Measurements from ENCODE around the gene FAM171A2. TPM values are rescaled to one million over a fixed set of nuclear protein-coding genes. Genes with fewer than 3 reads are reported as not detected.

Gene FAM171A2
- total and polyA plus RNA-seq, 2 of the 4 experiments (the other 2 are of a cell fraction), result 3.2 to 5.9 TPM

DNA sequence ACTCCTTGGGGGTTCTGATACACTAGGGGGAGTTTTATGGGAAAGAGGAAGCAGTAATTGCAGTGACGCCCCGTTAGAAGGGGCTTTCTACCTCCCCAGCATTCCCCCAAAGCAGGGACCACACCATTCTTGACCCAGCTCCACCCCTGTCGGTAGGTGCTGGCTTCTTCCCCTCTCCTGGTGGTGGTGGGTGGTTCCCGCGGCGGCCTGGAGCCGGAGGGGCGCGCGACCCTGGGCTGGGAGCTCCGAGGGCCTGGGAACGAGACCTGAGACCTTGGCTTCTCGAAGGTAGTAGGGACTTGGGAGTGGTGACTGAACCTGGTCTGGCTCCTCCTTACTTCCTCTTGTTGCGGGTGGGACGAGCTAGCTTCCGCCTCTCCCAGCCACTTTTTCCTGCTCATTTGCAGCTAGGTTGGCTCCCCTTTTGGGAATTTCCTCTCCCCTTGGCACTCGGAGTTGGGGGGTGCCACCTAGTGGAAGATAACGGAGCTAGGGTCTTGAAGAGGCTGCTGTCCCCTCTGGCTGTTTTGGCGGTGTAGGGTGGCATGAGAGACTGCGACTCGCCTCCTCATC is 18.1 kb downstream of the FAM171A2 start:
- H3K14ac ChIP-seq (replicated peaks; ENCODE audit: low read depth, low read length), result peak overlapping the region; percentile 44
- peaks cover 10% of the 10 kb centered on the region; the same call in 1 of the 2 replicates for H3K9me1 ChIP-seq (ENCODE audit: insufficient read depth, low read length)
- ATAC-seq (ENCODE audit: low read depth) (peak; percentile 18), DNase-seq (peak; percentile 59)
- no peak overlapping the region for H2BK15ac ChIP-seq (ENCODE audit: low read depth, low read length)
- WGBS, 2 experiments (ENCODE audit: extremely low coverage in 2 of 2, insufficient read length in 1 of 2), result no CpG with 5 or more reads among the region's 21 CpGs
- no peak overlapping the region for H2BK20ac ChIP-seq (ENCODE audit: low read depth, low read length)
- no peak overlapping the region for H4K91ac ChIP-seq (ENCODE audit: insufficient read depth, low read depth, low read length)
- H3K4ac ChIP-seq (ENCODE audit: low read depth, low read length), result peak overlapping the region; percentile 24; the same call in 1 of the 2 replicates
- peak overlapping the region; percentile 93 for H2AK9ac ChIP-seq (replicated peaks; ENCODE audit: low read depth, low read length, poor library complexity)
- no TSS peak for BruUV-seq (replicated peaks)
- H3K18ac ChIP-seq (ENCODE audit: low read depth, low read length), result no peak overlapping the region
- H3K56ac ChIP-seq (ENCODE audit: extremely low read depth, insufficient read depth, low read length), result 0 out of 2 replicates have a peak overlapping the region, but pooled peaks have one; percentile 17
- peaks cover 5 to 27% of the 10 kb centered on the region in 2 experiments for H3K79me1 ChIP-seq (ENCODE audit: low read depth in 1 of 2, low read length in 2 of 2)
- peak overlapping the region; percentile 76 for H2AFZ ChIP-seq (replicated peaks; ENCODE audit: low read length, poor library complexity)
- intact Hi-C loops (cut with micrococcal nuclease), result loop anchor here (5.0 kb wide), 1 partner anchor 143 kb away; no protein-coding TSS in a partner anchor
- peak overlapping the region; percentile 74 for H3K4me2 ChIP-seq (ENCODE audit: low read depth, low read length)
- H4K5ac ChIP-seq (ENCODE audit: low read depth, low read length), result peak overlapping the region; percentile 6; the same call in 1 of the 2 replicates
- CTCF ChIA-PET, result interaction anchor here (0.5 to 1.5 kb wide), 9 partner anchors 12 to 177 kb away, joined by 3 to 4 read pairs (median 3); no protein-coding TSS in a partner anchor
- peak overlapping the region in 1 of 2 experiments; percentile 37; a peak in 1 of 4 replicates for H4K8ac ChIP-seq (ENCODE audit: low read depth in 2 of 2, low read length in 2 of 2)
- in situ Hi-C loops (cut with MboI; ENCODE audit: low sequenced_read_pairs), result no loop called here
- peak overlapping the region; percentile 72 for H3K9ac ChIP-seq (ENCODE audit: low read depth, low read length)
- H3K36me3 ChIP-seq (ENCODE audit: control insufficient read depth, insufficient read depth, low read length), result peaks cover 9% of the 10 kb centered on the region
- peak overlapping the region; percentile 7; the same call in 1 of the 2 replicates for H3K27ac ChIP-seq (ENCODE audit: insufficient read depth, low read length)
- H4K20me1 ChIP-seq (ENCODE audit: insufficient read depth, low read length), result peaks cover 11% of the 10 kb centered on the region; the same call in 1 of the 2 replicates
- POLR2A ChIA-PET (ENCODE audit: unreplicated experiment), result no interaction called here
- peak overlapping the region; percentile 5; the same call in 1 of the 2 replicates for H2AK5ac ChIP-seq (ENCODE audit: low read depth, low read length)
- H3K4me1 ChIP-seq (ENCODE audit: control insufficient read depth, insufficient read depth, low read length), result peaks cover 4% of the 10 kb centered on the region; the same call in 1 of the 2 replicates
- dilution Hi-C loops (cut with HindIII; ENCODE audit: low sequenced_read_pairs, unreplicated experiment), result no loop called here
- H3K9me3 ChIP-seq (ENCODE audit: control insufficient read depth, insufficient read depth, low read length), result no peaks in the 10 kb centered on the region
- H3K27me3 ChIP-seq (ENCODE audit: control insufficient read depth, insufficient read depth, low read length), result no peaks in the 10 kb centered on the region
- no peak overlapping the region for H2BK120ac ChIP-seq (ENCODE audit: low read depth, low read length)
- peak overlapping the region; percentile 56 for H3K4me3 ChIP-seq (ENCODE audit: insufficient read depth, low read depth, low read length)
- H2BK5ac ChIP-seq (ENCODE audit: low read depth, low read length, poor library complexity, severe bottlenecking), result no peak overlapping the region
- H3K23ac ChIP-seq (ENCODE audit: low read depth, low read length), result peak overlapping the region; percentile 61
- TF ChIP-seq RFX5 (IDR thresholded peaks at IDR 0.05; ENCODE audit: low read depth, low read length) (no peak), RCOR1 (IDR thresholded peaks at IDR 0.05; ENCODE audit: insufficient replicate concordance, low read length) (no peak), CEBPB (IDR thresholded peaks at IDR 0.05; ENCODE audit: low read depth, low read length) (no peak), MAFK (IDR thresholded peaks at IDR 0.05; ENCODE audit: low read depth, low read length) (no peak), RAD21 (IDR thresholded peaks at IDR 0.05; ENCODE audit: low read length) (peak; percentile 57), SMC3 (IDR thresholded peaks at IDR 0.05; ENCODE audit: low read depth, low read length) (peak; percentile 45), CHD1 (IDR thresholded peaks at IDR 0.05; ENCODE audit: low read depth, low read length) (no peak), MAZ (IDR thresholded peaks at IDR 0.05; ENCODE audit: borderline replicate concordance, low read depth, low read length) (peak; percentile 23; the same call in 1 of the 2 replicates), MXI1 (IDR thresholded peaks at IDR 0.05; ENCODE audit: borderline replicate concordance, low read depth, low read length) (no peak), POLR2A (IDR thresholded peaks at IDR 0.05; ENCODE audit: low read depth, low read length) (no peak), FOS (IDR thresholded peaks at IDR 0.05; ENCODE audit: low read depth, low read length) (no peak), NFE2L2 (IDR thresholded peaks at IDR 0.05; ENCODE audit: low read depth, low read length) (no peak)
- TF ChIP-seq, protein P1, sequence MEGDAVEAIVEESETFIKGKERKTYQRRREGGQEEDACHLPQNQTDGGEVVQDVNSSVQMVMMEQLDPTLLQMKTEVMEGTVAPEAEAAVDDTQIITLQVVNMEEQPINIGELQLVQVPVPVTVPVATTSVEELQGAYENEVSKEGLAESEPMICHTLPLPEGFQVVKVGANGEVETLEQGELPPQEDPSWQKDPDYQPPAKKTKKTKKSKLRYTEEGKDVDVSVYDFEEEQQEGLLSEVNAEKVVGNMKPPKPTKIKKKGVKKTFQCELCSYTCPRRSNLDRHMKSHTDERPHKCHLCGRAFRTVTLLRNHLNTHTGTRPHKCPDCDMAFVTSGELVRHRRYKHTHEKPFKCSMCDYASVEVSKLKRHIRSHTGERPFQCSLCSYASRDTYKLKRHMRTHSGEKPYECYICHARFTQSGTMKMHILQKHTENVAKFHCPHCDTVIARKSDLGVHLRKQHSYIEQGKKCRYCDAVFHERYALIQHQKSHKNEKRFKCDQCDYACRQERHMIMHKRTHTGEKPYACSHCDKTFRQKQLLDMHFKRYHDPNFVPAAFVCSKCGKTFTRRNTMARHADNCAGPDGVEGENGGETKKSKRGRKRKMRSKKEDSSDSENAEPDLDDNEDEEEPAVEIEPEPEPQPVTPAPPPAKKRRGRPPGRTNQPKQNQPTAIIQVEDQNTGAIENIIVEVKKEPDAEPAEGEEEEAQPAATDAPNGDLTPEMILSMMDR (conservative IDR thresholded peaks at IDR 0.05; ENCODE audit: low read depth, low read length), result peak; percentile 55
- TF ChIP-seq, protein P2, sequence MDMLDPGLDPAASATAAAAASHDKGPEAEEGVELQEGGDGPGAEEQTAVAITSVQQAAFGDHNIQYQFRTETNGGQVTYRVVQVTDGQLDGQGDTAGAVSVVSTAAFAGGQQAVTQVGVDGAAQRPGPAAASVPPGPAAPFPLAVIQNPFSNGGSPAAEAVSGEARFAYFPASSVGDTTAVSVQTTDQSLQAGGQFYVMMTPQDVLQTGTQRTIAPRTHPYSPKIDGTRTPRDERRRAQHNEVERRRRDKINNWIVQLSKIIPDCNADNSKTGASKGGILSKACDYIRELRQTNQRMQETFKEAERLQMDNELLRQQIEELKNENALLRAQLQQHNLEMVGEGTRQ (IDR thresholded peaks at IDR 0.05; ENCODE audit: low read depth, low read length), result no peak
- TF ChIP-seq, protein P3, sequence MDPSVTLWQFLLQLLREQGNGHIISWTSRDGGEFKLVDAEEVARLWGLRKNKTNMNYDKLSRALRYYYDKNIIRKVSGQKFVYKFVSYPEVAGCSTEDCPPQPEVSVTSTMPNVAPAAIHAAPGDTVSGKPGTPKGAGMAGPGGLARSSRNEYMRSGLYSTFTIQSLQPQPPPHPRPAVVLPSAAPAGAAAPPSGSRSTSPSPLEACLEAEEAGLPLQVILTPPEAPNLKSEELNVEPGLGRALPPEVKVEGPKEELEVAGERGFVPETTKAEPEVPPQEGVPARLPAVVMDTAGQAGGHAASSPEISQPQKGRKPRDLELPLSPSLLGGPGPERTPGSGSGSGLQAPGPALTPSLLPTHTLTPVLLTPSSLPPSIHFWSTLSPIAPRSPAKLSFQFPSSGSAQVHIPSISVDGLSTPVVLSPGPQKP (IDR thresholded peaks at IDR 0.05; ENCODE audit: borderline replicate concordance, low read depth, low read length), result no peak

All from IMR-90 (cell line).